ENCODE measurements around the gene NOG. TPM values are rescaled to one million over a fixed set of nuclear protein-coding genes. Genes with fewer than 3 reads are reported as not detected.

Gene NOG
- total RNA-seq, 1 donor from 2014 or later: 0.65 TPM

DNA sequence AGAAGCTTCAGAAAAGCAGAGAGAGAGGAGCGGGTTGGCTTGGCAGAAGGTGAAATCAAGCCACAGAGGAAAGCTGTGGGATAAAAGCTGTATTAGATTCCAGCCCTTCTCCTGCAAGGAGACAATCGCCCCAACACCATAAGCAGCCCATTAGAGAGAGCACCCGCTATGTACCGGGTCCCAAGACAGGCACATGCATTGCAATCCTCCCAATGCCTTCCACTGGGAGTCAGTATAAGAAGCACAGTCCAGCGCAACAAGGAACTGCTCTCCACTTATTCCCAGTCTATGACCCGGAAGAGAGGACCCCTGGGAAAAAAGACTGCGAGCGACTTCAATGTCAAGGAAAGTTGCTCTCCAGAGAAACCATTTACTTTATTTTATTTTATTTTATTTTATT lies 43.8 kb downstream of the NOG start:
- no peaks in the 10 kb centered on the region for H3K36me3 Mint-ChIP-seq (ENCODE audit: low read depth)
- peaks cover 20% of the 10 kb centered on the region for H3K27me3 Mint-ChIP-seq (ENCODE audit: low read depth)
- H3K4me3 Mint-ChIP-seq: no peak overlapping the region

DNA sequence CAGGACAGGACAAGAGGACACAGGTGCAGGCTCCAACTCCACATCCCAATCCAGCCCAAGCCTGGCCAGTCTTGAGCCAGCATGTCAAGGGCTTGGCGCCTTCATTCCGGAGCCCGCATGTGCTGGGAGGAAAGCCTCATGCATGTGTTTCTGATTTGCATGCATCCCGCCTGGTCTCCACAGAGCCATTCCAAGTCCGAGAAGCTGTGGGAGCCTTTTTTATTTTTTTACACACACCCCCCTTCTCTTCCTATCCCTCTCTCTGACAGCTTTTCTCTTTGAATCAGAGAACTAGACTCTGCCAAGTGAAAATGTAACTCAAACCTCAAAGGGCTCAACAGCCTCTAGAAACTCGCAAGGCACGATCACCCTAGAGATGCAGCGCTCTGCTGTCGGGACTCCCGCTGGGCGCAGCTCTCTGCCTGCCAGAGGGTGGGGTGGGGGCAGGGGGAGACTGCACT lies 45.1 kb downstream of the NOG start:
- no peaks in the 10 kb centered on the region for H3K9me3 Mint-ChIP-seq
- peaks cover 20% of the 10 kb centered on the region for H3K27me3 Mint-ChIP-seq (ENCODE audit: low read depth)
- TF ChIP-seq, protein P1, sequence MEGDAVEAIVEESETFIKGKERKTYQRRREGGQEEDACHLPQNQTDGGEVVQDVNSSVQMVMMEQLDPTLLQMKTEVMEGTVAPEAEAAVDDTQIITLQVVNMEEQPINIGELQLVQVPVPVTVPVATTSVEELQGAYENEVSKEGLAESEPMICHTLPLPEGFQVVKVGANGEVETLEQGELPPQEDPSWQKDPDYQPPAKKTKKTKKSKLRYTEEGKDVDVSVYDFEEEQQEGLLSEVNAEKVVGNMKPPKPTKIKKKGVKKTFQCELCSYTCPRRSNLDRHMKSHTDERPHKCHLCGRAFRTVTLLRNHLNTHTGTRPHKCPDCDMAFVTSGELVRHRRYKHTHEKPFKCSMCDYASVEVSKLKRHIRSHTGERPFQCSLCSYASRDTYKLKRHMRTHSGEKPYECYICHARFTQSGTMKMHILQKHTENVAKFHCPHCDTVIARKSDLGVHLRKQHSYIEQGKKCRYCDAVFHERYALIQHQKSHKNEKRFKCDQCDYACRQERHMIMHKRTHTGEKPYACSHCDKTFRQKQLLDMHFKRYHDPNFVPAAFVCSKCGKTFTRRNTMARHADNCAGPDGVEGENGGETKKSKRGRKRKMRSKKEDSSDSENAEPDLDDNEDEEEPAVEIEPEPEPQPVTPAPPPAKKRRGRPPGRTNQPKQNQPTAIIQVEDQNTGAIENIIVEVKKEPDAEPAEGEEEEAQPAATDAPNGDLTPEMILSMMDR (conservative IDR thresholded peaks at IDR 0.05): no peak
- H3K4me3 Mint-ChIP-seq: no peak overlapping the region
- H3K36me3 Mint-ChIP-seq (ENCODE audit: low read depth): no peaks in the 10 kb centered on the region
- H3K4me1 Mint-ChIP-seq: no peaks in the 10 kb centered on the region
- DNase-seq (ENCODE audit: low read depth, low spot score): no peak
- H3K27ac Mint-ChIP-seq (ENCODE audit: unreplicated experiment): no peak overlapping the region

More for the DNA sequence above, 43.8 kb downstream of the NOG start:
- no peaks in the 10 kb centered on the region for H3K9me3 Mint-ChIP-seq
- no peak overlapping the region for H3K27ac Mint-ChIP-seq (ENCODE audit: unreplicated experiment)
- DNase-seq (ENCODE audit: low read depth, low spot score): no peak
- H3K4me1 Mint-ChIP-seq: no peaks in the 10 kb centered on the region
- TF ChIP-seq, protein P1 (conservative IDR thresholded peaks at IDR 0.05): no peak

DNA sequence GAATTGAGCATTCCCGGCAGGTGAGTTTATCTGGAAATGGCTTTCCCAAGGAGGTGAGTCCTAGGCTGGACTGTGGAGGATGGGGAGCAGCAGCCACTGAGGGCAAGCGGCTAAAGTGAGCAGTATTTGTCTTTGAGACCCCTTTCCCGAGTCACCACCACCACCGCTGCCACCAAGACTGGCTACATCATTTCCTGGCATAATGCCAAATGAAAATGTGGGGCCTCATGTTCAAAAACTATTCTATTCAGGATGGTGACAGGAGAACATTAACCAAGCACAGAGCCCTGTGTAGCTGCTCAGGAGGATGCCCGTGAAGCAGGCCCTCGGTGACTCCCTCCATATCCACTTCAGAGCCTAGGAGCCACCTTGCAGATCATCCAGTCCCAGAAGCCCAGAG lies 46.0 kb downstream of the NOG start:
- H3K9me3 Mint-ChIP-seq: no peaks in the 10 kb centered on the region
- no peaks in the 10 kb centered on the region for H3K36me3 Mint-ChIP-seq (ENCODE audit: low read depth)
- H3K4me3 Mint-ChIP-seq: no peak overlapping the region
- H3K27me3 Mint-ChIP-seq (ENCODE audit: low read depth): peaks cover 22% of the 10 kb centered on the region
- H3K4me1 Mint-ChIP-seq: no peaks in the 10 kb centered on the region
- DNase-seq (ENCODE audit: low read depth, low spot score): no peak
- TF ChIP-seq, protein P1 (conservative IDR thresholded peaks at IDR 0.05): no peak
- H3K27ac Mint-ChIP-seq (ENCODE audit: unreplicated experiment): no peak overlapping the region

DNA sequence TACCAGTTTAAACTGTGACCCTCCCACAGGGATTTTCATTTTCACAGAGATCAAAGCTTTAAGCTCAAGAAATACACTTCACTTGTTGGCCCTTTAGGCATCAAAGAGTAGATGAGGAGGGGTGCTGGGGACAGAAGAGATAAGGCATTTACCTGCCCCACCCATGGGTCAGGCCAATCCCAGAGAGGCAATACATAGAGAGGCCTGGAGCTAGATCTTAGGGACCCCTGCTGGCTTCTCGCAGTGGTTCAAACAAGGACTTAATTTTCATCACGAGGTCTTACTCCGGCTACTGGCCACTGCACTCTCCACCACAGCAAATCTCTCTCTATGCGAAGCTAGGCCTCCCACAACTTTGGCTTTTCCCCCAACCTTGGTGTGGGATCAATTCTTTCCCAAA lies 46.6 kb downstream of the NOG start:
- no peaks in the 10 kb centered on the region for H3K36me3 Mint-ChIP-seq (ENCODE audit: low read depth)
- TF ChIP-seq, protein P1 (conservative IDR thresholded peaks at IDR 0.05): no peak
- peaks cover 22% of the 10 kb centered on the region for H3K27me3 Mint-ChIP-seq (ENCODE audit: low read depth)
- no peak overlapping the region for H3K27ac Mint-ChIP-seq (ENCODE audit: unreplicated experiment)
- H3K9me3 Mint-ChIP-seq: no peaks in the 10 kb centered on the region
- no peaks in the 10 kb centered on the region for H3K4me1 Mint-ChIP-seq
- no peak overlapping the region for H3K4me3 Mint-ChIP-seq
- DNase-seq (ENCODE audit: low read depth, low spot score): no peak

DNA sequence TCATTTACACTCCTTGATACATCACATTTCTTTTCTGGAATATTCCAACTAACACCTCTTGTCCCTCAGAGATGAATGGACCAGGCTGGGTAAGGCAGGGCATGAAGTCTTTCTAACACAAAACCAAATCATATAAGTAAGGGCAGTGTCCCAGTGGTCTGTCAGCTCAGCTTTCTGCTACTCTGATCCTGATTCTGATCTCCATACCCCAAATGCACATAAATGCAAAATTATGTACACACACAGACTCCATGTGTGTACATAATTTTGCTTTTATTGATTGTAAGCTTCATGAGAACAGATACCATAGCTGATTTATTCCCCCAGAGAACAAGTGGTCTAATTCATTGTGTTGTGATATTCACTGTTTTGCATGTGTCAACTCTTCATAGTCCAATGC lies 47.9 kb downstream of the NOG start:
- Mint-ChIP-seq H3K9me3 (no peaks in the 10 kb centered on the region), H3K36me3 (ENCODE audit: low read depth) (no peaks in the 10 kb centered on the region), H3K27me3 (ENCODE audit: low read depth) (peaks cover 25% of the 10 kb centered on the region), H3K27ac (ENCODE audit: unreplicated experiment) (no peak overlapping the region), H3K4me1 (no peaks in the 10 kb centered on the region), H3K4me3 (no peak overlapping the region)
- TF ChIP-seq, protein P1 (conservative IDR thresholded peaks at IDR 0.05): no peak
- DNase-seq (ENCODE audit: low read depth, low spot score): no peak

DNA sequence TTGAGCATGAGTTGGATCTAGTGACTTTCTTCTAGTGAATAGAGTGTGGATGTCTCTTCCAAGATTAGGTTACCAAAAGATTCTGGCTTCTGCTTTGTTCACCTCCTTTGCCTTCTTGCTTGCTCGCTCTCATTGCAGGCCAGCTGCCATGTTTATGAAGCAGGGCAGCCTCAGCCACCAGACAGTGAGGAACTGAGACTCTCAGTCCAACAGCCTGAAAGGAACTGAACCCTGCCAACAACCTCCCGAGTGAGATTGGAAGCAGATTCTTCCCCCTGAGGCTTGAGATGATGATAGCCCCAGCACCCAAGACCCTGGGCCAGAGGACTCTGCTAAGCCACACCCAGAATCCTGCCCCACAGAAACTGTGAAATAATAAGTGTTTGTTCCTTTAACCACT lies 48.4 kb downstream of the NOG start:
- Mint-ChIP-seq H3K9me3 (no peaks in the 10 kb centered on the region), H3K4me1 (no peaks in the 10 kb centered on the region), H3K27me3 (ENCODE audit: low read depth) (peaks cover 22% of the 10 kb centered on the region), H3K27ac (ENCODE audit: unreplicated experiment) (no peak overlapping the region), H3K4me3 (no peak overlapping the region), H3K36me3 (ENCODE audit: low read depth) (no peaks in the 10 kb centered on the region)
- no peak for DNase-seq (ENCODE audit: low read depth, low spot score)
- TF ChIP-seq, protein P1 (conservative IDR thresholded peaks at IDR 0.05): no peak

Measured in neural crest cell (in vitro differentiated cells).